ENCODE measurements around the gene AQP5. TPM values are rescaled to one million over a fixed set of nuclear protein-coding genes. Genes with fewer than 3 reads are reported as not detected.

The AQP5 gene
- total RNA-seq, 2 experiments from 2014 or later = not detected

GRCh38 chr12:49930515-49931288, 31.0 kb upstream of the AQP5 start:
- BruUV-seq (replicated peaks) = no TSS peak
- intact Hi-C loops (cut with micrococcal nuclease; ENCODE audit: unreplicated experiment) = no loop called here
- no peak overlapping the region for H3K27ac ChIP-seq (ENCODE audit: low read depth, low read length, poor library complexity, severe bottlenecking)
- no peaks in the 10 kb centered on the region for H3K9me2 ChIP-seq (ENCODE audit: insufficient read depth, low read length)
- no peaks in the 10 kb centered on the region for H3K9me3 ChIP-seq (ENCODE audit: low read length)
- no peaks in the 10 kb centered on the region for H3K4me1 ChIP-seq (ENCODE audit: insufficient read depth, low read length, poor library complexity, severe bottlenecking)
- DNase-seq (ENCODE audit: low spot score) = no peak
- H4K20me1 ChIP-seq (ENCODE audit: insufficient read depth, low read length) = no peaks in the 10 kb centered on the region
- no peaks in the 10 kb centered on the region for H3K79me2 ChIP-seq (ENCODE audit: insufficient read depth, low read depth, low read length)
- no peak overlapping the region for H3K4me3 ChIP-seq (ENCODE audit: low read depth, low read length, poor library complexity, severe bottlenecking)
- no peak for TF ChIP-seq EZH2phosphoT487 (IDR thresholded peaks at IDR 0.05; ENCODE audit: borderline replicate concordance, low read depth, low read length)
- TF ChIP-seq, protein P1, sequence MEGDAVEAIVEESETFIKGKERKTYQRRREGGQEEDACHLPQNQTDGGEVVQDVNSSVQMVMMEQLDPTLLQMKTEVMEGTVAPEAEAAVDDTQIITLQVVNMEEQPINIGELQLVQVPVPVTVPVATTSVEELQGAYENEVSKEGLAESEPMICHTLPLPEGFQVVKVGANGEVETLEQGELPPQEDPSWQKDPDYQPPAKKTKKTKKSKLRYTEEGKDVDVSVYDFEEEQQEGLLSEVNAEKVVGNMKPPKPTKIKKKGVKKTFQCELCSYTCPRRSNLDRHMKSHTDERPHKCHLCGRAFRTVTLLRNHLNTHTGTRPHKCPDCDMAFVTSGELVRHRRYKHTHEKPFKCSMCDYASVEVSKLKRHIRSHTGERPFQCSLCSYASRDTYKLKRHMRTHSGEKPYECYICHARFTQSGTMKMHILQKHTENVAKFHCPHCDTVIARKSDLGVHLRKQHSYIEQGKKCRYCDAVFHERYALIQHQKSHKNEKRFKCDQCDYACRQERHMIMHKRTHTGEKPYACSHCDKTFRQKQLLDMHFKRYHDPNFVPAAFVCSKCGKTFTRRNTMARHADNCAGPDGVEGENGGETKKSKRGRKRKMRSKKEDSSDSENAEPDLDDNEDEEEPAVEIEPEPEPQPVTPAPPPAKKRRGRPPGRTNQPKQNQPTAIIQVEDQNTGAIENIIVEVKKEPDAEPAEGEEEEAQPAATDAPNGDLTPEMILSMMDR (conservative IDR thresholded peaks at IDR 0.05; ENCODE audit: low read length) = no peak
- no peaks in the 10 kb centered on the region for H3K36me3 ChIP-seq (ENCODE audit: insufficient read depth, low read length)
- CTCF ChIA-PET (ENCODE audit: unreplicated experiment) = no interaction called here
- POLR2A ChIA-PET = no interaction called here
- no peak overlapping the region for H2AFZ ChIP-seq (ENCODE audit: low read length)
- no peak overlapping the region for H3K4me2 ChIP-seq (ENCODE audit: low read length)

DNA sequence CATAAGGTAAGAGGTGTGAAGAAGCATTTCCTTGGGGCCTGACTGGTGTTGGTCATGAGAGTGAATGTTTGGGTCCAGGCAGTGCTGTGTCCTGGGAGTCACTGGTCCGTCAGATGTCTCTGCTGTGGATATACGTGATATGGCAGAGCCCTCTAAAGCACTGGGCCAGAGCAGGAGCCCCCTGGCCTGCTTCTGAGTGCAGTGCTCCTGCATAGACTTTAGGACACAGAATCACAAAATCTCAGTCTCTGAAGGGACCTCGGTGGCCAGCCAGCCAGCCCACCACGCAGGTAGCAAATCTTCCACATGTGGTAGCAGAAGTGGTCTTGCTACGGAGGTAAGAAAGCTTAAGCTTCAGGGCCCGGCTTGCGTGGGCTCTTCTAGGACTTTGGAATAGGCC, 29.6 kb upstream of the AQP5 start:
- H2AFZ ChIP-seq (ENCODE audit: low read length) = no peak overlapping the region
- POLR2A ChIA-PET = interaction anchor here (0.6 kb wide), 1 partner anchor 46 kb away, joined by 4 read pairs; no protein-coding TSS in a partner anchor
- no TSS peak for BruUV-seq (replicated peaks)

More for the DNA sequence above, 29.6 kb upstream of the AQP5 start:
- CTCF ChIA-PET (ENCODE audit: unreplicated experiment) = no interaction called here
- no peaks in the 10 kb centered on the region for H3K4me1 ChIP-seq (ENCODE audit: insufficient read depth, low read length, poor library complexity, severe bottlenecking)
- DNase-seq (ENCODE audit: low spot score) = no peak
- no peak overlapping the region for H3K4me2 ChIP-seq (ENCODE audit: low read length)
- H3K9me2 ChIP-seq (ENCODE audit: insufficient read depth, low read length) = no peaks in the 10 kb centered on the region
- no peaks in the 10 kb centered on the region for H4K20me1 ChIP-seq (ENCODE audit: insufficient read depth, low read length)
- no peaks in the 10 kb centered on the region for H3K79me2 ChIP-seq (ENCODE audit: insufficient read depth, low read depth, low read length)
- H3K27ac ChIP-seq (ENCODE audit: low read depth, low read length, poor library complexity, severe bottlenecking) = no peak overlapping the region
- H3K4me3 ChIP-seq (ENCODE audit: low read depth, low read length, poor library complexity, severe bottlenecking) = no peak overlapping the region
- intact Hi-C loops (cut with micrococcal nuclease; ENCODE audit: unreplicated experiment) = no loop called here
- no peaks in the 10 kb centered on the region for H3K9me3 ChIP-seq (ENCODE audit: low read length)
- TF ChIP-seq EZH2phosphoT487 (IDR thresholded peaks at IDR 0.05; ENCODE audit: borderline replicate concordance, low read depth, low read length) = no peak
- TF ChIP-seq, protein P1 (conservative IDR thresholded peaks at IDR 0.05; ENCODE audit: low read length) = no peak
- no peaks in the 10 kb centered on the region for H3K36me3 ChIP-seq (ENCODE audit: insufficient read depth, low read length)
